Dermis blood vessel endothelial cell (primary cell): ENCODE results near the gene CD48. TPM values are rescaled to one million over a fixed set of nuclear protein-coding genes. Genes with fewer than 3 reads are reported as not detected.
"Not testable (repeated sequence)": the region's sequence is repeated elsewhere in the genome, so short reads cannot be mapped to it uniquely, and the experiment has no call there.

ENCODE experiments used
- DNase-seq: peaks from one replicate; pipeline ENCODE4 v3.0.0; 2010
- total RNA-seq: library from RNA; depleted of rRNA; stranded (reverse); fragments of >200 nt; gene quantifications from 2 replicates; pipeline ENCODE4 v1.2.3, GENCODE V29; 2014

The CD48 gene
- total RNA-seq, 1 donor from 2014 or later = not detected

- not testable (repeated sequence) for DNase-seq
Observed at GRCh38 chr1:160712525-160713080, 981 bp upstream of the CD48 start.

GRCh38 chr1:160711276-160711601 is 383 bp downstream of the CD48 start:
- DNase-seq = no peak

GRCh38 chr1:160710517-160711252 is 937 bp downstream of the CD48 start:
- DNase-seq = no peak

DNA sequence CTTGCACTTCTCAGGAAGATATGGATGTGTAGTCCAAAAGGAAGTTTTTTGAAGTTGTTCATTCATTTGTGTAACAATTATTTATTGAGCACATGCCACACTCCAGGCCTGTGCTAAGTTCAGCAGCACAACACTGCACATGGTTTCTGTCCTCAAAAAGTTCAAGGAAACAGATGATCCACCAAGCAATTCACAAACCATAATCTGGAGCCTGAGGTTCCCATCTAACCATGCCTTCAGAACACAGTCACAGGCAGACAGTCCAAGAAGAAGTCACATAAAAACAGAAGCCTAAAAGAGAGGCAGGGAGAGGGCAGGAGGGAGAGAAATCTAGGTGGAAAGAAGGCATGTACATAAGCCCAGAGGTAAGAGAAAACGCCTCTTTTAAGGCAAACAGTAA is 1.9 kb downstream of the CD48 start:
- DNase-seq = no peak

DNA sequence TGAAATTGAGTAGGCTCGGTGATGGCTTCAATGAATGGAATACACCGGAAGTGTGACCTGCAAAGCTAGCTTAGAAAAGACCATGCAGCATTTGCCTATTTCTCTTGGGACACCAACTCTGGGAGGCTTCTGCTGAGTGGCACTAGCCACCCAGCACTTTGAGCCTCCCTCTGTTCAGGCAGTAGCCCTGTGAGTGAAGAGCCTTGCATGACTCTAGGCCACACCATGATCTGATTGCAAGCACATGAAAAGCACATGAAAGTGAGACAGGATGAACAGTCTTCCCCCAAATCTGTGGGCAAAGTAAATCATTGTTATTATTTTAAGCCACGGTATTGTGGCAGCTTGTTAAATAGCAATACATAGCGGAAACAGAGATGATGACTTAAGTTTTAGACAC is 2.8 kb downstream of the CD48 start:
- no peak for DNase-seq

DNA sequence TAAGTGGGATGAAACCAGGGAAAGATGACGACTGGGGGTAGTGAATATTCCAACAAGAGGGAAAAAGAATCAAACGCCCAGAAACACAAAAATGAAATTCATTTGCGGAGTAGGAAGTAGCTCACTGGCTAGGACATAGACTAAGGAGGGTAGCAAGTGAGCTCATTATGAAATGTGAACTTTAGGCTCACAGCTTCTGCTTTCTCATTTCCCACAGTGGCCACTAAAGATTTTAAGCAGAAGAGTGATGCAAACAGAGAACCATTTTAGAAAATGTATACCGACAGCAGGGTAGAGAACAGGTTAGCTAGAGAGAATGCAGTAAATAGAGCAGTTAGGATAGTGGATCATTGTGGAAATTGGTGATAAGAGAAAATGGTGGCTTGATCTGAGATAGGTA is 3.5 kb downstream of the CD48 start:
- DNase-seq = no peak

GRCh38 chr1:160707236-160708064 is 4.2 kb downstream of the CD48 start:
- no peak for DNase-seq

- DNase-seq = no peak
Observed at GRCh38 chr1:160706526-160707235, 4.9 kb downstream of the CD48 start.

GRCh38 chr1:160705742-160706141 is 5.9 kb downstream of the CD48 start:
- DNase-seq = no peak

GRCh38 chr1:160705212-160705621 is 6.4 kb downstream of the CD48 start:
- not testable (repeated sequence) for DNase-seq

DNA sequence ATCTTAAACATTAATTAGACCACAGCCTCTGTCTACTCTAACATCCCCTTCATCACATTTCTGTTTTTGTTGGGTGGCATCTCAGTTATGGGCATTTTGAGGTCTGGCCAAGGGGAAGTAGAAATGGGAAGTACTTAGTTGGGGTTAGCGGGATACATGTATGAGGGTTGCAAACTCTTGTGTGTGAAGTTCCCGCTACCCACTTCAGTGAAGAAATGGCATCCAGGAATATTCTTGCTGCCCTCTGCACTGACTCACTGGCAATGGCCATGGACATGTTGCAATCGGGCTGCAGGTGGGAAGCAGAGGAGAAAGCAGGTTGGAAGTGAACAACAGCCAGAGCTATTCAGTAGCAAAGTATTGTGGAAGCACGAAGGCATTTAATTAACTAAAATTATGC is 7.4 kb downstream of the CD48 start:
- no peak for DNase-seq

- no peak for DNase-seq
Observed at GRCh38 chr1:160702100-160702499, 9.5 kb downstream of the CD48 start.

GRCh38 chr1:160692390-160692789 is 19.2 kb downstream of the CD48 start:
- not testable (repeated sequence) for DNase-seq

DNA sequence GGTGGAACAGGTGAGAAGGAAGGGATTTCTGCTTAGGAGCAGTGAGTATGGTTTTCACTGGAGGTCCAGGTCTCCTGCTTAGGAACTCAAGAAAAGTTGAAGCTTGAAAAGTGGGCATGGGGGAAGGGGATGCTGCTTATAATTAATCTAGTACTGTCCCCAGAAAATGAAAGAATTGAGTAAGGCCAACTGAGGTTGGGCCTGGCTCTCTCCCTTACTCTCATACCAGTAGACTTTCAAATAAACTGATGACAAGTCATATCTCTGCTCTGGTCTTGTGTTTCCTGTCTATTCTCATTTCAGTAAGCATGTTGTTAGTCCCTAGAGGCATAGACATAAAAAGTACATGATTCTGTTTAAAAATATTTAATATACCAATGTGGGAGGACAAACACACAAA is 26.4 kb downstream of the CD48 start:
- DNase-seq = no peak

DNA sequence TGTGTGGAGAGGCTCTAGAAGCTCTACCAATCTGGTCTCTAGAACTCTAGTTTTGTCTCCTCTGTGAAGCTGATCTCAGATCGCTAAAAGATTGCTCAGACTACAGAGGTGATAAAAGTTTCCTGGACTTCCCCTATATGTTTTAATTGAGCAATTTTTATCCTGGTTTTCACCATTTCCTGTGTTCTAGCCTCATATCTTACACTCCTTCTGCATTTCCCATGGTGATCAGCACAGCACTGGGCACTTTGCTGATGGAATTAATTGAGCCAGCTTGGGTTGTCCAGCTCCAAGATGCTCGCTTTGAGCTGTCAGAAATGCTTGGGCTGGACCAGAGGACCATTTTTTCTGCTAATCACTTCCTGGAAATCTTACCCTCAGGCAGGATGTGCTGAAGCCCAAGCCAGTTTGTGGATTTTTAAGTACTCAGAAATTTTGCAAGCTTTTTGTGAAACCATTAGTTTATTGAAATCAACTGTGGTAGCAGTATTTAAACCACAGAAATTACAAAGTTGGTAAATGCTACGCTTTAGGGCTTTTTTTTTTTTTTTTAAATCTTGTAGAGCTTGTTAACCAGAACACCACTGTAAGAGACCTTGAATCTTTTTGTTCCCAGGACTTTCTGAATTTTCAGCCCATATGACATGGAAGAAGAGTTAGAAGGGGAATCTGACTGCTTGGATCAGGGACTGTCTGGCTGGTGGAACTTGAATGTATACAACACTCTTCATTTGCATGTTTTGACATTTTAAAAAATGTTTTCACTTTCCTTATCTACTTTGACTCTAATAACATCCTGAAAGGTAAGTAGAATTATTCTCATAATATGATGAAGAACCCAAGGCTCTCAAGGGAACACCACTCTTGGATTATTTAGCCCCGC is 28.4 kb downstream of the CD48 start:
- no peak for DNase-seq

GRCh38 chr1:160681891-160682140 is 29.8 kb downstream of the CD48 start:
- no peak for DNase-seq

DNA sequence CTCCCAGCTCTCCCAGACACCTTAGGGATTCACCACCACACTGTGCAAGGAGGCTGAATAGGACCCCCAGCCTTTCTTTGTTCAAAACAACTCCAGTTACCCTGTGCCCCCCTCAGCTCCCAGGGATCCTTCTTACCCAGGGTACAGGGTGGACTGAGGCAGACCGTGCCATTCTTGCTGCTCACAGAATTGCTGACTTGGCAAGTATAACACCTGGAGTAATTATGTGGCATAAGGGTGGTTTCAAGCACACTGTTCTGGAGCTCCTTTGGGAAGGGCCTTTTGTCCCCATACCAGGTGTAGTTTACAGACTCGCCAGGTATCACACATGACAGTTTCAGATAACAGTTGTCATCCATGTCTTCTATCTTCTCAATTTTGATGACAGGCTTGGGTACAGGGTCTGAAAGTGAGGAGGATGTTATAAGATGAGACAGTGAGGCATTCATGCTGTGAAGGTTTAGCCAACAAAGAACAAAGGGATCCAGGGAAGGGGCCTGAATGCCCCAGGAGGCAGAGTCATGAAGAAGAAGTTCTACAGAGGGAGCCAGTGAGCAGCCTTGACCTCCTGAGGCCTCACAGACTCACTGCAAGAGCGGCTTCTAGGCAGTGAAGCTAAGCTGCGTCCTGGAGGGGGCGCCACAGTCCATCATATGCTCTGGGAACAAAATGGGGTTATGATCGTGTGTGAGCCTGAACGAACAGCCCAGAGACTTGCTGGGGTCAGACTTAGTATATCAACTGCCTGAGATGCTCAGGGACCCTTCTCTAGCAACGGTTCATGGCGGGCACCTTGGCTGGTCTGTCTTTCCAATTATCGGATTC is 30.3 kb downstream of the CD48 start:
- DNase-seq = peak; percentile 47

- no peak for DNase-seq
Observed at GRCh38 chr1:160680399-160680798, 31.2 kb downstream of the CD48 start.

GRCh38 chr1:160679893-160680292 is 31.7 kb downstream of the CD48 start:
- no peak for DNase-seq

DNA sequence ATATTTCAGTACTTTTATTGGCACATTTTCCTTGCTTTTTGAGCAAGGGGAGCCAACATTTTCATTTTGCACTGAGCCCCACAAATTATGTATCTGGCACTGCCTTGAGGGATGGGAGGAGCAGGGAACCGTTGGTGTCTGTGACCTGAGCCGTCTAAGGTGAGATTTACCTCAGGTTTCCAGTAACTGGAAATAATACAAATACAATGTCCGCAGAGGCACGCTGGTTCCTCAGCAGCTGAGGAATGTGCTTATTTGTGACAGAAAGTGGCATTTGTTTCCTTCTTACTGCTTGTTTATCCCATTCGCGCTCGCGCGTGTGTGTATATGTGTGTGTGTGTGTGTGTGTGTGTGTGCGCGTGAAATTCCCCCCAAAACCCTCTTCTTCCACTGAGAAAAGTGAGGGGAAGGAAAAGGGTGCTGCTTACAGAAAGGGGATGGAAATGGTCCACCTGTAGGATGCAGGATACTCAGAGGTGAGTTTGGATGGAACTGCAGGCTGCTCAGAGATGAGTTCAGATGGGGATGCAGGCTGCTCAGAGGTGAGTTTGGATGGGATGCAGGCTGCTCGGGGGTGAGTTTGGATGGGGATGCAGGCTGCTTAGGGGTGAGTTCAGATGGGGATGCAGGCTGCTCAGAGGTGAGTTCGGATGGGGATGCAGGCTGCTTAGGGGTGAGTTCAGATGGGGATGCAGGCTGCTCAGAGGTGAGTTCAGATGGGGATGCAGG is 34.6 kb downstream of the CD48 start:
- no peak for DNase-seq
